Liver (tissue), 9 donors: ENCODE results near the gene ATP2C2. TPM values are rescaled to one million over a fixed set of nuclear protein-coding genes. Genes with fewer than 3 reads are reported as not detected.

Source experiments
- DNase-seq: peaks from one replicate; pipeline ENCODE4 v3.0.0-alpha.2; 2017; ENCODE audit warnings: low spot score
- H3K27ac ChIP-seq, 2 donors: one replicate each; pipeline ENCODE4 v1.7.0; 2013; ENCODE audit warnings: inconsistent platforms in 2 of 2, low read length in 2 of 2, control low read depth in 1 of 2, low read depth in 1 of 2, mild to moderate bottlenecking in 1 of 2
- H3K27me3 ChIP-seq, 4 donors: one replicate each; pipeline versions ENCODE4 v1.6.1 to v1.7.0; 2013; ENCODE audit warnings: low read length in 3 of 4, inconsistent platforms in 1 of 4, mild to moderate bottlenecking in 1 of 4, moderate library complexity in 1 of 4; ENCODE audit not compliant: control insufficient read depth in 4 of 4, insufficient read depth in 4 of 4
- H3K36me3 ChIP-seq, 4 donors: one replicate each; pipeline versions ENCODE4 v1.6.1 to v1.7.0; 2013; ENCODE audit warnings: low read length in 3 of 4, mild to moderate bottlenecking in 3 of 4, low read depth in 1 of 4, moderate library complexity in 1 of 4; ENCODE audit not compliant: control insufficient read depth in 4 of 4, insufficient read depth in 3 of 4
- H3K4me1 ChIP-seq, 4 donors: one replicate each; pipeline versions ENCODE4 v1.6.1 to v1.7.0; 2013; ENCODE audit warnings: low read length in 3 of 4, mild to moderate bottlenecking in 3 of 4, moderate library complexity in 1 of 4; ENCODE audit not compliant: control insufficient read depth in 4 of 4, insufficient read depth in 4 of 4
- H3K4me3 ChIP-seq, 3 donors: one replicate each; pipeline versions ENCODE4 v1.6.1 to v1.7.0; 2013; ENCODE audit warnings: low read length in 3 of 3, control low read depth in 1 of 3, low read depth in 1 of 3, mild to moderate bottlenecking in 1 of 3
- H3K9ac ChIP-seq, 2 donors: one replicate each; pipeline ENCODE4 v1.7.0; 2013; ENCODE audit warnings: low read length in 2 of 2, mild to moderate bottlenecking in 2 of 2, moderate library complexity in 2 of 2, control low read depth in 1 of 2, low read depth in 1 of 2
- H3K9me3 ChIP-seq, 4 donors: one replicate each; pipeline versions ENCODE4 v1.6.1 to v1.7.0; 2013; ENCODE audit warnings: low read length in 3 of 4; ENCODE audit not compliant: control insufficient read depth in 4 of 4
- ATF3 ChIP-seq: IDR thresholded peaks from 2 replicates; pipeline ENCODE4 v1.6.1; 2016; ENCODE audit warnings: antibody characterized with exemption
- CTCF ChIP-seq: fragments of 150-350 bp; IDR thresholded peaks from 2 replicates; pipeline ENCODE4 v1.5.1; 2017; ENCODE audit warnings: improper control_type of control experiment, low read depth, low read length; ENCODE audit not compliant: missing input control
- EGR1 ChIP-seq, 2 donors: IDR thresholded peaks; 2 replicates each; pipeline ENCODE4 v1.6.1; 2016 to 2018; ENCODE audit warnings: antibody characterized with exemption in 2 of 2, low read depth in 2 of 2
- FOXA1 ChIP-seq: IDR thresholded peaks from 2 replicates; pipeline ENCODE4 v1.6.1; 2016; ENCODE audit warnings: antibody characterized with exemption
- FOXA2 ChIP-seq: IDR thresholded peaks from 2 replicates; pipeline ENCODE4 v1.6.1; 2016; ENCODE audit warnings: antibody characterized with exemption
- GABPA ChIP-seq, 2 donors: IDR thresholded peaks in 1 of 2; conservative IDR thresholded peaks in 1 of 2; 2 replicates each; pipeline ENCODE4 v1.6.1; 2016; ENCODE audit warnings: antibody characterized with exemption in 2 of 2, mild to moderate bottlenecking in 1 of 2, moderate library complexity in 1 of 2
- HNF4A ChIP-seq, 2 donors: conservative IDR thresholded peaks; 2 replicates each; pipeline ENCODE4 v1.6.1; 2016; ENCODE audit warnings: antibody characterized with exemption in 2 of 2, mild to moderate bottlenecking in 2 of 2
- HNF4G ChIP-seq: IDR thresholded peaks from 2 replicates; pipeline ENCODE4 v1.6.1; 2016; ENCODE audit warnings: antibody characterized with exemption
- JUND ChIP-seq, 2 donors: IDR thresholded peaks; 2 replicates each; pipeline ENCODE4 v1.6.1; 2016; ENCODE audit warnings: antibody characterized with exemption in 2 of 2
- MAX ChIP-seq: IDR thresholded peaks from 2 replicates; pipeline ENCODE4 v1.6.1; 2016; ENCODE audit warnings: antibody characterized with exemption
- NR2F2 ChIP-seq: IDR thresholded peaks from 2 replicates; pipeline ENCODE4 v1.6.1; 2016; ENCODE audit warnings: antibody characterized with exemption
- RAD21 ChIP-seq, 2 donors: IDR thresholded peaks; 2 replicates each; pipeline ENCODE4 v1.6.1; 2016; ENCODE audit warnings: antibody characterized with exemption in 2 of 2, mild to moderate bottlenecking in 2 of 2
- REST ChIP-seq: IDR thresholded peaks from 2 replicates; pipeline ENCODE4 v1.6.1; 2016; ENCODE audit warnings: antibody characterized with exemption, mild to moderate bottlenecking
- RXRA ChIP-seq, 2 donors: IDR thresholded peaks; 2 replicates each; pipeline ENCODE4 v1.6.1; 2017 to 2018; ENCODE audit warnings: antibody characterized with exemption in 2 of 2, mild to moderate bottlenecking in 1 of 2
- SP1 ChIP-seq: IDR thresholded peaks from 2 replicates; pipeline ENCODE4 v1.6.1; 2018; ENCODE audit warnings: antibody characterized with exemption, mild to moderate bottlenecking
- TAF1 ChIP-seq: conservative IDR thresholded peaks from 2 replicates; pipeline ENCODE4 v1.6.1; 2016; ENCODE audit warnings: antibody characterized with exemption, mild to moderate bottlenecking
- YY1 ChIP-seq: IDR thresholded peaks from 2 replicates; pipeline ENCODE4 v1.6.1; 2016; ENCODE audit warnings: antibody characterized with exemption, mild to moderate bottlenecking
- ZBTB33 ChIP-seq: IDR thresholded peaks from 2 replicates; pipeline ENCODE4 v1.6.1; 2016; ENCODE audit warnings: antibody characterized with exemption
- WGBS: extraction: QIAGEN DNeasy Blood & Tissue Kit; methylation state at CpG from one replicate; pipeline ENCODE4 v1.1.7; 2013; 5-methylcytosine and 5-hydroxymethylcytosine counted together
- polyA plus RNA-seq, 2 donors: library from polyadenylated mRNA; stranded (reverse) in 1 of 2; unstranded in 1 of 2; fragments of 200-250 nt in 1 of 2; fragments of >200 nt in 1 of 2; fragmentation: Nextera tagmentation in 1 of 2; extraction: Ambion mirVana in 1 of 2; gene quantifications; one replicate each; pipeline versions ENCODE4 v1.2.1 to v1.2.3, GENCODE V29; 2013 to 2015
- total RNA-seq, 2 donors: library from RNA; depleted of rRNA; stranded (reverse); fragments of >200 nt; gene quantifications; one replicate each; pipeline ENCODE4 v1.2.3, GENCODE V29; 2014
- donor health status: healthy.
- donor health status: healthy.
- donor health status: healthy.
- donor health status: healthy.
- donor health status: healthy.

The ATP2C2 gene
- total and polyA plus RNA-seq, 4 donors: 0.05 to 0.33 (median 0.22) TPM

GRCh38 chr16:84481051-84481735 is 112.9 kb downstream of the ATP2C2 start:
- H3K4me1 ChIP-seq: no peaks in the 10 kb centered on the region
- DNase-seq: no peak
- H3K36me3 ChIP-seq: no peaks in the 10 kb centered on the region
- H3K9me3 ChIP-seq: no peaks in the 10 kb centered on the region
- no peak overlapping the region for H3K27ac ChIP-seq
- no peak for TF ChIP-seq FOXA1
- TF ChIP-seq SP1: no peak
- TF ChIP-seq FOXA2: no peak
- TF ChIP-seq ATF3: no peak
- no peak for TF ChIP-seq MAX
- TF ChIP-seq YY1: no peak
- TF ChIP-seq HNF4G: no peak
- TF ChIP-seq EGR1 (IDR thresholded peaks at IDR 0.05; ENCODE audit: low read depth in 2 of 2): no peak
- no peak for TF ChIP-seq NR2F2
- no peak for TF ChIP-seq TAF1
- TF ChIP-seq GABPA (IDR thresholded peaks at IDR 0.05 in 1 of 2, conservative IDR thresholded peaks at IDR 0.05 in 1 of 2): no peak
- no peak for TF ChIP-seq RAD21 (IDR thresholded peaks at IDR 0.05)
- no peak for TF ChIP-seq RXRA (IDR thresholded peaks at IDR 0.05)
- no peak for TF ChIP-seq CTCF
- no peak for TF ChIP-seq ZBTB33
- TF ChIP-seq JUND (IDR thresholded peaks at IDR 0.05): no peak
- no peak for TF ChIP-seq REST
- no peak for TF ChIP-seq HNF4A (conservative IDR thresholded peaks at IDR 0.05)
- WGBS: 93% methylated on average over 26 of the region's 26 CpGs
- H3K27me3 ChIP-seq: no peaks in the 10 kb centered on the region
- H3K4me3 ChIP-seq: no peak overlapping the region
- H3K9ac ChIP-seq: no peak overlapping the region
